ENCODE measurements around the gene MBTPS1.

Gene MBTPS1

DNA sequence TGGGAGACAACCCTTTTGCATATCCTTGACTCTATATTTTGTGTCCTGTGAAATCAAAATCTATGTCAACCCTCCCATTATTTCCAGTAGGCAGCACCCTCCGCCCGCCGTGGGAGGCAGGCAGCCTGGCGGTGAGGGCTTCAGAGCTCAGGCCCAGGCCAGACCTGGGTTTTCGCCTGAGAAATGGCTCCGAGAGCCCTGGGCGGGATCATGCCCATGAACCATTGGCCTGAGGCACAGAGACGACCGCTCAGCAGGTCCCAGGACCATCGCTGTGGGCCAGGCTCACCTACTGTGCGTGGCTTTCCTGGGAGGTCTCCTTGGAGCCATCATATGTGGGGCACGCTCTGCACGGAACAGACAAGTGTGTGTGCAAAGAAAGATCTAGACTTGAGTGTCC is 67.9 kb downstream of the MBTPS1 start:
- DNase-seq: no peak

DNA sequence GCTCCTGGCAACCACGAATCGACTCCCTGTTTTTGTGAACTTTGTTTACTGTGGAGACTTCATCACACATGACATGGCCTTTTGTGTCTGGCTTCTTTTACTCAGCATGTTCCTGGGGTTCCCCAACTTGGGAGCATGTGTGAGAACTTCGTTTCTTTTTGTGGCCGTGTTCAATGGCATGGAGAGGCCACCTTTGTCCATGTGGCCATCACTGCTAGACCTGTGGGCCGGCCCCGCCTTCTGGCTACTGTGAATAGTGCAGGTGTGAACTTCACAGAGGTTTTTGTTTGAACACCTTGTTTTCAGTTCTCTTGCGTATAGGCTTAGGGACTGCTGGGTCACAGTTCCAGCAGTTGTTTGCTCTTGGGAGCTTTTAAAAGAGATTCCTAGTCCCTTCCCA is 68.5 kb downstream of the MBTPS1 start:
- DNase-seq: no peak

DNA sequence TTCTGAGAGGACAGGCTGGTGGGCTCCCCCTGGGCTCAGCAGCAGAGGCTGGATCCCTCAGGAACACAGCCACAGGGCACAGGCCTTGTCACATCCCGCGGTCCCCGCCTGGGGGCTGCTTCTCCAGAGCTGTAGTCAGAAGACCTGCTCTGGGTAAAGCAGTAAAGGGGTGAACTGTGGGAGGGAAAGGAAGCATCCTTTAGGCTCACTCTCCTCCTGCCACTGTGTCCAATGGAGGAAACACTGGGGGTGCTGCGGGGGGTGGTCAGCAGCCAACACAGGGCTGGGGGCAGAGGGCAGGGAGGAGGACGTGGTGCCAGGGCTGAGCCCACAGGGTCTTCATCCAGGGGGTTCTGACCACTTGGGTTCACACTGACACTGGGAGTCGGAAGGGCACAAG is 69.1 kb downstream of the MBTPS1 start:
- DNase-seq: no peak

DNA sequence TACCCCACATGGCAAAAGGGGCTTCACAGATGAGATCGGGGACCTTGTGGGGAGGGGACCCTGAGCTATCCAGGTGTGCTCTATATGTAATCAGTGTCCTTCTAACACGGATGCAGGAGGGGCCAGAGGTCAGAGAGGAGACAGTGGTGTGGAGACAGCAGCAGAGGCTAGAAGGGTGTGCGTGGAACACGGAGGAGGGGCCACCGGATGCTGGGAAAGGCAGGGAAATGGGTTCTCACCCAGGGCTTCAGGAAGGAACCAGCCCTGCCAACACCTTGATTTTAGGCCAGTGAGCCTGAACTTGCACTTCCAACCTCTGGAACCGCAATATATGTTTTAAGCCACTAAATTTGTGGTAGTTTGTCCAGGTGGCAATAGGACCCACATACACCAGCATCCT is 69.5 kb downstream of the MBTPS1 start:
- DNase-seq: no peak

DNA sequence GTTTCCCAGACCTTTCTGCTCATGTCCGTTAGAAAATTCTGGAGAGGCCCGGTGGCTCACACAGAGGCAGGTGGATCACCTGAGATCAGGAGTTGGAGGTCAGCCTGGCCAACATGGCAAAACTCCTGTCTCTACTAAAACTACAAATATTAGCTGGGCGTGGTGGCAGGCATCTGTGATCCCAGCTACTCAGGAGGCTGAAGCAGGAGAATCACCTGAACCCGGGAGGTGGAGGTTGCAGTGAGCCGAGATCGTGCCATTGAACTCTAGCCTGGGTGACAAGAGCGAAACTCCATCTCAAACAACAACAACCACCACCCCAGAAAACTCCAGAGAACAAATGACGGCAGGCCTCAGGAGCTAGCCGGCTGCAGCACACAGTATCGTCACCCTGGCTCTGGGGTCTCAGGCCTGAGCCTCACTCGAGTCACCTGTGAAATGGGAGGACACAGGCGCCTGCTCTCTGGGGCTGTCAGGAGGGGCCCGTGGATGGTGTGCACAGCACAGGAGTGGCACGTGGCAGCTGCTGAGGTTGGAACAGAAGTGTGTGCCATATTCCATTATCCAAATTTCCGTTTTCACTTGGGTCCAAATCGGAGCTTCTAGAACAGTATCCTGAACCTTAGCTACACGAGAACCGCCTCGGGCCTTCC is 70.8 kb downstream of the MBTPS1 start:
- DNase-seq: no peak

DNA sequence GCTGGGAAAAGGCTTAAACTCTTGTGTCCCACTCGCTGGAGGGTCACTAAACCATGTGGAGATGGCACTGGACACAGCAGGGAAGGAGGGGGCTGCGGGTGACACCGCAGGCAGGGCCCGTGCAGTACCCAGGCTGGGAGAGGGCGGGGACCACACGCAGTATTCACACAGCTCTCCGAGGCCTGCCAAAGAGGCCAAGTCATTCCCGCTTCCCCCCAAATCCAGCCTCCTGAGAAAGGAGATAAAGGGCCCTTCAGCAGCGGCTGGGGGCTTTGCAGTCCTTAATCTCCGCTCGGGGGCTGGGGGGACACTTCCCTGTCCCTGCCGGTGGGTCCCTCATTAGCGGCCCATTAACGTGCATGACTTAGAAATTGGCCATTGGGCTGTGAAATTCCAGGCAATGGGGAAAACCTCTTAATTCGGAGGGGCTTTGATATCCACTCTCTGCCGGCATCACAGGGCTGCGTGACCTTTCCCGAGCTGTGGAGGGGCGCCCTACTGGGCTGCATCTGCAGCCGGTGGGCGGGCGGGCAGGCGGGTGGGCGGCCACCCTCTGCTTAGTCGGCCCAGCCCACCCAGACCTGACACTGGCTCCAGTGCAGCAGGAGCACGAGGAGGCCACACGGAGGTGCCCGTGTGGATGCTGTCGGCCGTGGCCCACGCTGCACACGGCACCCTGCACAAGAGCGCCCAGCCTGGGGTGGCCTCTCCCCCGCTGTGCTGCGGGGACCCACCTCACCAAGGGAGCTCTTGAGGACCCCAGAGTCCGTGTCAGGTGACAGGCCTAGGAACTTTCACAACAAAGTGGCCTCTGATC is 71.5 kb downstream of the MBTPS1 start:
- no peak for DNase-seq

DNA sequence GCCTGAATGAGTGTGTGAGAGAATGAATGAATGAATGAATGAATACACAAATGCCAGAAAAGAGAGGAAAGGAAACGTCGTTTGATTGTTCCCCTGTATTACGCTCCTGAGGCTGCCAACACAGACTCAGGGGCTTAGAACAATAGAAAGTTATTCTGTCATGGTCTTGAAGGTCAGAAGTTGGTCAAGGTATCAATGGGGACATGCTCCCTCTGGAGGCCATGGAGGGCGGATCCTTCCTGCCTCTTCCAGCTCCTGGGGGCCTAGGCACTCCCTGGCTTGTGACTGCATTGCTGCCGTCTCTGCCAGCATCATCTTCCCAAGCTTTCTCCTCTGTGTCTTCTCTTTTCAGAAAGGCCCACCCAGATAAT is 72.6 kb downstream of the MBTPS1 start:
- no peak for DNase-seq

DNA sequence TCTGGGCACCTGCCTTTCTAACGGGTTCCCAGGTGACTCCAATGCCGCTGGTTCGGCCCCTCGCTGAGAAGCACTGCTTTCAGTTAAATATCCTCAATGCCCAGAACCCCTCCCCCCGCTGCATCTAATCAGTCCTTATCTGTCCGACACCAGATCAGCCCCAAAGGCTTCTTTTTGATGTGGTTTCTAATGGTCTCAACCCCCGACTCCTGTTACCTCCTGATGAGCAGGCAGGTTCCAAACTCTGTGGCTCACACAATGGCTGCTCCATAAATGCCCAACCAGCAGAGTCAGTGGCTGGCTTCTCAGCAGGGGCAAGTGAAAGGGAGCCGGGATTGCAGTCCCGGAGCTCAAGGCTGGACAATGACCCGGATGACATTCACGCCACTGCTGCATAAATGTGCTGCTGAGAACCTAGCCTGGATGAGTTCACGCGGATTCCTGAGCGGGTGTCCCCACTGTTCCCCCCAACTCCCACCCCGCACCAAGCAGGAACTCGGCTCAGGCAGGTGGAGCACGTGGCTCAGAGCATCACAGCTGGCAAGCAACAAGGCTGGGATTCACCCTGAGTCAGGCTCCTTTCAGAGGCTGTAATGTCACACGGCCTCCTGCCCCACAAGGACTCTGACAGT is 73.1 kb downstream of the MBTPS1 start:
- no peak for DNase-seq

DNA sequence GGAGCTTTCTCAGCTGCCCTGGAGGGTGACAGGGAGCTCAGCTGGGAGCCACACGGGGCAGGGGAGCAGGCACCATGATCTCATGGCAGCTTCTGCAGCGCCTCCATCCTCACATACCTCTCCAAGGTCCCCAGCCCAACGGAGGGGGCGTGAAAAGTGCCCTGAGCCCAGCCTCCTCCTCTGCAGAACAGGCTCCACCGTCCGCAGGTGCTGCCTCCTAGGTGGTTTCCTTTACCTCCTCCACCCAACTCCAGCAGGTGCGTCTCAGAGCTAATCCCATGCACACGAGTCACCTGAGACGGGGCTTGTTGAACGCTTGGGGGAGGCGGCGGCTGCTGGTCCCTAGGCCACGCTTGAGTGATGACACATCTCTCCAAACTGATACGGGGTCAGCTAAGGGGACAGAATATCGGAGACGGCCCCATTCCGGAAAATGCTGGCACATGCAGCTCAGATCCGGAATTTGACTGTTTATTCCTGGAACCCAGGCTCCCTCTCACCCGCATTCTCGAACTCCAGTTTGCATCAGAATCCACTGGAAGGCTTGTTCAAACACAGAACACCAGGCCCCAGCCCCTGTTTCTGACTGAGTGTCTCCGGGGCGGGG is 73.8 kb downstream of the MBTPS1 start:
- no peak for DNase-seq

DNA sequence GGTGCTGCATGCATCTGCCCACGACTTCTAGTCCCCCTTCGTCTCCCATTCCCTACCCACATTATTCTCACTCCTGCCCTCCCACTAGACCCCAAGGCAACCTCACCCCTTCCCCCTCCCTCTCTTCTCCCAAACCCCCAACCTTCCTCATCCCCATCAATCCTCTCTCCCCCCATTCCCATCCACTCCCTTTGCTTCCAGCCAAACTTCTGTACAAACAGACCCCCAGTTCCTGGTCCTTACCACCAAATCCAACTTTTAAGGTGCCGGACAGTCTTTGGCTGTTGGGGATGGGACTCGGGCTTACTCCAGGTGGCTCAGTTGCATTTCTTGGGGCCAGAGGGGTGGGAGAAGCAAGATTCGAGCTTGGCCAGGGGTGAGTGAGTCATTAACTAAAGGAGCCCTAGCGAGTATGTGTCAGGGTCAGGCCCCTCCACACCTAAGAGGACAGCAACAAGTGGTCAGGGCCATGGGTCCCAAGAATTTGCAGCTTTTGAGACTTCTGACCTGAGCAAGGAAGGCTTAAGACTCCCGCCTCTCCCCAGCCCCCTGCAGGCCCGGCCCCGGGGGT is 74.3 kb downstream of the MBTPS1 start, which contains the start of gene SLC38A8:
TSS of gene SLC38A8 (minus strand) at position 488 of the 571 bp plus-strand sequence. CDS start 638 bp downstream, outside the sequence.
- no peak for DNase-seq

DNA sequence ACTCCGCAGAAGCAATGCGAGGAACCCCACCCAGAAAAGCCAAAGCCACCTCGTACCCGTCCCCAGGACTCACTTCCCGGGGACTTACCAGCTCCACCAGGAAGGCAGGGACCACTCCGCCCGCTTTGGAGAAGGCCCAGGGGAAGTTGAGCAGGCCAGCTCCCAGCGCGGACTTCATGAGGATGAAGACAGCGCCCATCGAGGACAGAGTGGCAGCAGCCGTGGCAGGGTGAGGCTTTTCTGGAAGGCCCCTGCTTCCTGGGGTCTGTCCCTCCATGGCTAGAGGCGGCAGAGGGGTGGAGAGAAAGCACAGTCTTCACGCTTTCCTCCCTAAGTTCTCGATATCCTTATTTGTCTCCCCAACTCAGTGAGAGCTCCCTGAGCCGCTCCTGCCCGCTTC is 74.9 kb downstream of the MBTPS1 start:
- DNase-seq: no peak

DNA sequence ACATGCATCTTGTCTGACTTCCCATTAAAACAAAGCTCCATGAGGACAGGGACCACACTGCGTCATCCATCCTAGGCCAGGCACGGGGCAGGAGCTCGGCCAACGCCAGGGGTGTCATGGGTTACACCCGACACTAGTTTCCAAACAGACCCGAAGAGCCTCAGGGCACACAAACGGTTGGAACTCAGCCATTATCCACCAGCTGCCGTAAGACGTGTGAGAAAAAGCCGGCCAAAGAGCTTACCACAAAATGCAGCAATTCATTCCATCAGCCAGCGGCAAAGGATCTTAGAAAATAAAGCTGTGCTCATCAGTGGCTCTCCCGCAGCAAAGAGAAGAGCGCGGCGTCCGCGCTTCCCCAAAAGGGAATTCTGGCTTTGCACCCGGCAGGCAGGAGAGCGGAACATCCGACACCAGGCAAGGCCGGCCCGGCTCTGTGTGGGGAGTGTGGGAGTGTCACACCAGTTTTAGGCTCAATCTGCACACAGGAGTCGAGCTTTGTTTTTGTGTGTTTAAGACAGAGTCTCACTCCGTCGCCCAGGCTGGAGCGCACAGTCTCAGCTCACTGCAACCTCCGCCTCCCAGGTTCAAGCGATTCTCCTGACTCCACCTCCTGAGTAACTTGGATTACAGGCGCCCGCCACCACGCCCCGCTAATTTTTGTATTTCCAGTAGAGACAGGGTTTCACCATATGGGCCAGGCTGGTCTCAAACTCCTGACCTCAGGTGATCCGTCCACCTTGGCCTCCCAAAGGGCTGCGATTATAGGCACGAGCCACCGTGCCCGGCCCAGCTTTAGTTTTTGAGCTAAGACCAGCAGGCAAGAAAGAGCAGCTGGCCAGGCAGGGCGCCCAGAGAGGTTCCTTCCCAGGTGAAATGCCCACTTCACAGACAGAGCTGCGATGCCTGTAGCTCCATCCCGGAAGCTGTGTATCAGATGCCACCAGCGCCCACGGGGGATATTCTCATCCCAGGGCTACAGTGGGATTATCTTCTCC is 75.6 kb downstream of the MBTPS1 start:
- no peak for DNase-seq

DNA sequence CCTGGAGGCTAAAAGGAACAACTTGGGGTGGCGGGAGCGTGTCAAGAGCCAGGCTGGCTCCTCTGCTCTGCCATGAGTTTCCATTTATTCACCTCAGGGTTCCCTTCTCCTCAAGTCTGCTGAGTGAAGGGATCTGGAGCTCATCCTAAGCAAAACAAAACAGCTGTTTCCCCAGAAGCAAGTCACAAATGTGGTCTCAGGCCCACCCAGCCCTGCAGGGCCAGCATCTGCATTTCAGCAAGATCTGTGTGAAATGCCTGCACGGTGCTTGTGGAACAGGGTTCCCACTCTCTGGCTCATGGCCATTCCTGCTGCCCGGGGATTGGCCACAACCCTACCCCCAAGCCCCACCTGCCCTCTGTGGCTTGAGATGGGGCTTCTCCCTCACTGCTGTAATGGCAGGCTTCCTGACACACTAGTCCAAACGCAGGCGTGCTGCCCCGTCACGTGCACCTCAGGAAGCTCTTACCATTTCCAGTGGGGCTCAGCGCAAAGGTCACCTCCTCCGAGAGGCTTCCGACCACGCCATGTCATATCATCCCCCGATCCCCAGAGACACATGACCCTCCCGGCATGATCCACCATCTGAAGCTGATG is 76.4 kb downstream of the MBTPS1 start:
- no peak for DNase-seq

DNA sequence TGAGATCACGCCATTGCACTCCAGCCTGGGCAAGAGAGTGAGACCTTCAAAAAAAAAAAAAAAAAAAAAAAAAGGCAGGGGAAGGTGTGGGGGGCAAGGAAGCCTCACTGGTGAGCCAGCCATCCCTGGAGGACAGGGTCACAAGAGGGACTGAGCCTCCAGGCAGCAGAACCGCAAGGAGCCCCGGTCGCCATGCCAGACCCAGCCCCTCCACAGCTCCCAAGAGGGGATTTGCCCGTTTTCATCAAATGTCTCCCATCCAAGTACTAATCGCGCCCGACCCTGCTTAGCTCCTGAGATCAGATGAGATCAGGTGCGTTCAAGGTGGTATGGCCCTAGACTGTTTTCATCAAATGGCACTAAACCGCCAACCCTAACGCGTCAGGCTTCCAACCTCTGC is 77.0 kb downstream of the MBTPS1 start:
- no peak for DNase-seq

DNA sequence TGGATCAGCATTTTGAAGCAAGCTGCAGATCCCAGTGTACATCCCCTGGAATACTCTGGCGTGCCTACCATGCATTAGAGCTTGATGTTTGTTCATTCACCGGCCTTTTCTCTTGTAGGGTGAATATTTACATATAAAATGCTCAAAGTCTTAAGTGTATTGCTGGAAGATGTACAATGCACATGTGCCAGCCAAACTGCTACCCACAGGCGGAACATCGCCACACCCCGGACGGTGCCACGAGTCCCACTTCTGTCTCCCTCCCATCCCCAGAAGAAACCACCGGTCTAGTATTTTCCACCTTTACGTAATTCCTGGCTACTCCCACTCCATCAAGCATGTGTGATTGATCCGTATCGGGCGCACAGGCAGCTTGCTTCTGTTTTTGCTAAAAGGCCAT is 78.3 kb downstream of the MBTPS1 start:
- no peak for DNase-seq

DNA sequence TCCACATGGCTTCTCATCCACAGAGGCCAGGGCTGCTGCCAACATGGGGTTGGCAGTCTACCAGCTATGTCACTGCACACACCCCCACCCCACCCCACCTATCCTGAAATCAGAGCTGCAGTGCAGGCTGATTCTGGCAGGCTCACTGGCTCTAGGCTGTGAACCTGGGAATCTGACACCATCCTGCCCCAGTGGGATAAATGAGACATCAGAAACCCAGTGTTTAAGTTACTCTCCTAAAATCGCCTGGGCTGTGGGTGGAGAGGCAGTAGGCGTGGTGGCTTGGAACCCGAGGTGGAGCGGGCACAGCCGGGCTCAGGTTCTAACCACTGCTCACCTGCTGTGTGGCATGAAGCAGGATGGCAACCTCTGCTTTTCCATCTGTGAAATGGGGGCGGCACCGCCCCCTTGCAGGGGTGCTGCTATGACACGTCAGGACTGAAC is 79.7 kb downstream of the MBTPS1 start:
- DNase-seq: no peak

DNA sequence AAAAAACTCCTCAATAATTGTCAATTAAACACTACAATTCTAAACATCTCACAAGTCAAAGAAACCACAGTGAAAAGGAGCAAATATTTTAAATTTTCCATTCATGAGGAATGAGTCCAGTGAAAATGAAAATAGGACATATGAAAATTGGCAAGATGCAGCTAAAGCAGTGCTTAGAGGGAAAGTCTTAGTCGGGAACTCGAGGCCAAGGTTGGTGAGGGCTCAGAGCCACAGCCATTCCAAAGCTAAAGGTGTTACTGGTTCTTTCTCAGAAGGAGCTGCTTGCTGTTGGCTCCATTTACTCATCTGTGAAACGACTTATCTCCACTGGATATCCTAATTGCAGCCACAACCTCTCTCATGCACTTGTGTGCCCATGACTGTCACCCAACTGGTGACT is 80.6 kb downstream of the MBTPS1 start:
- no peak for DNase-seq

DNA sequence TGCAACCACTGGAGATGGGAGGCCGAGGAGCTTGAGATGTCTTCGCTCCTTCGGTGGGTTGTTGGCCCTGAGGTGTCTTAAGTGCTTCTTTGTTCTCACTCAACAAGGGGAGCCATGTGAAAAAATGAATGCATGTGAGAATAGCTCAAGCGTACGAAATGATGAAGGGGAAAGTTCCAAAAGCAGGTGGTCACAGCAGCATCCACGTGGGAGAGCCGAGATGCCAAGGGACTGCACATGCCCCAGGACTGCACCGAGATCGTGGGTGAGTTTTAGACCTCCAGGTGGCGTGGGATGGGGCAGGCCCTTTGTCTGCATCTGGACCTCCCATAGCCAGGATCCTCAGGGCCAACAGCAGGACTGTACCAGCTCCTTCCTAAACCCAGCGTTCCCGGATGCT is 82.2 kb downstream of the MBTPS1 start:
- DNase-seq: no peak

DNA sequence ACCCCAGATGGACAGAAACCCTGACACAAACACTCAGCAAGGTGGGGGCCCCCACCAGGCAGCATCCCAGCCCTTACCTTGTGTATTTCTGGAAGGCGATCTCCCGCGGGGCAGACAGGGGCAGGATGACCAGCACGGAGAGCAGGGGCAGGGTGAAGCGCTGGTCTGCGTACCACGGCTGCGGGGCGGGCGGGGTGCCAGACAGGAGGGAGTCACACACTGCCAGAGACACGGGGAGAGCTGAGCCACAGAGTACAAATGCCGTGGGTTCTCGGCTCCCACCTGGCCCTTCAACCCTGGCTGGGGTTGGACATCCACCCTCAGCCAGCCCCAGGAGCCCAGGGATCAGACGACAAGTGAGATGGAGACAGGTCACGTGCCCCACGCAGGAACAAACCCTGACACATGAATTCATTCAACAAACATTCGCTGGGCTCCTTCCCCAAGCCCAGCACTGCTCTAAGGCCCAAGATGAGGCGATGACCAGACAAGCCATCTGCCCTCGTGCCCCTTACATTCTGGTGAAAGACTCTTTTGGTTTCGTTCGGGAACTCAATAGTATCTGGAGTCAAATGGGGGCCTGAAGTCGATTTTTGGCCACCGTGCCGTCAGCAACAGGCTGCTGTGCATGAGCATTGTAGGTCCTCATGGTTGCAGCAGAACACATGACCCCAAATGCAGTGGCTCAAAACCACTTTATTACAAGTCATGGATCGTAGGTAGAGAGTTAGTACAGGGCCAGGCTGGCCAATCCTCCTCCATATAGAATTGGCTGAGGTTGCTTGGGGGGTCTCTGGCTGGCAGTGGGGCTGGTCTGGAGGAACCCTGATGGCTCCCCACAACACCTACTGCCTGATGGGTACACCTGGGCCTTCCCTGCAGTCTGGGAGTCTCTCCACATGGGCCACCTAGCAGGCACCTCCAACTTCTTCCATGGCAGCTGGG is 83.2 kb downstream of the MBTPS1 start:
- DNase-seq: no peak

DNA sequence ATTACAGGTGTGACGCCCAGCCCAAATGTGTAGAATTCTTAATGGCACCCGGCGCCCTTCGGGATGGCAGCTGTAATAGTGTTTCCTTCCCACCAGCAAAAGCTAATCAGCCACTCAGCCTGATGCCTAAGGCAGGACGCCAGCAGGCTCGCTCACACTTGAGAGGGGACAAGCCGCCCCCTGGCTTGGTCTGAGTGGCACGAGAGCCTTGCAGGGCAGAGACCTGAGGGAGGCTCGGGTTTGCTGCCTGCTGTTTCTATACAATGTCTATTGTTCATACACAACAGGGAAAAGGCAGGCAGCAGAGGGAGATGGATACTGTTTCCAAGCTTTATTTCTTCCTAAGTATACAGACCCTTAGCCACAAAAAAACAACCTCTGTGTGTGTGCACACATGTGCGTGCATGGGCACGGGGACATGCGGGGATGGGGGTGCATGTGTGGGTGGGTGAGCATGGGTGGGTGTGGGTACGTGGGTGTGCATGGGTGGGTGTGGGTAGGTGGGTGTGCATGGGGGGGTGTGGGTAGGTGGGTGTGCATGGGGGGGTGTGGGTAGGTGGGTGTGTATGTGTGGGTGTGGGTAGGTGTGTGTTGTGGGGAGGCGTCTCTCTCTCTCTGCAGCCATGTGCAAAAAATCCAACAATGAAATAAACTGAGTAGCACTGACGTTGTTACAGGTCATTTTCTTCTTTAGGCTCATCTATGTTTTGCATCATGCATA is 84.1 kb downstream of the MBTPS1 start:
- DNase-seq: no peak
